ENCODE data around the gene CACNA1D.
A peak's percentile ranks its signal among the peaks of the same experiment; 100 is the strongest.

CACNA1D gene

DNA sequence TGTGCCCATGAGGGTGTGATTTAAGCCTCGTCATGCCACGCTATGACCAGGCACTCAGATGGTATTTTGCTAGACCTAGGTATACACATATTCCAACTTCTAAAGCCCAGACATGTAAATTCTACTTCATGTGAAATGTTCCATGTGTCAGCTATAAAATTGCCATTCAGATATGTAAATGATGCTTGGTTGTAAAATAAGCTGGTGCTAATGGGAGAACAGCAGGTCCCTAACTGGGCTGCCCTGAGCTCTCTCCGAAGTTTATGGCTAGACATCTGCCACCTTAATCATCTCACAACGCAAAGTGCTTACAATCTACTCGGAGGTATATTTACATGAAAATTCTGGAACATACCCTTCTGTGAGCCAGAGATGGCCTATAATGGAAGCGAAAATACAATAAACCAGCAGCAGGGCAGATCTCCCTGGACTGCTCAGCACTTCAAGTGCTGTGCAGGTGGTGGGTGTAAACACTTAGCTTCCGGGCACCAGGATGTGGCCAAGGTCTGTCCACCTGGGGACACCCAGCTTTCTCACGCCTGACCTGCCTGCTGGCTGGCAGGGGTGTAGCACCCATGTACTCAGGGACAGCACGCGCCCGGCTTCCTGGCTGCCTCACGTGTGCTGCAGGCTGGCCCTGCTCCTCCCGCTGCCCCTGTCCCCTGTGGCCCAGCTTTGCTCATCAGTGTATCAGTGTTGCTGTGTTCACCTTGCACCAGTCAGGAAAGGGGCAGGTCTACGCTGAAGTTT lies 269.8 kb downstream of the CACNA1D start:
- peak; percentile 34 for DNase-seq

DNA sequence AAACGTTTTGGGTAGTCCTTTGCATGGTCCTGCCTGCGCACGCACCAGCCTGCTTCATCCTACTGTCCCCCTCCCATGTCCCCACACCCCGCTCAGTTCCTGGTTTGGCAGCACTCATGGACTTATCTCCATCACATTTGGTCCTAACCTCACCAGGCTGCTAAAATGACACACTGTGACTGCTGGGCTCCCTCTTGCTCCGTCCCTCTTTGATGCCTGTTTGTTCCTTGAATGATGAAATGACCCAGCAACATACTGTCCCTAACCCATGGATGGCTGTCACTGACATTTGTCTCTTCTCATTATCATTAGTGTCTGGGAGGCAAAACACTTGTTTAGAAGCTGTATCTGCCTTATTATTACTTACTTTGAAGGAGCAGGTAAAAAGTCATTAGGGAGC lies 271.3 kb downstream of the CACNA1D start:
- DNase-seq, result no peak

DNA sequence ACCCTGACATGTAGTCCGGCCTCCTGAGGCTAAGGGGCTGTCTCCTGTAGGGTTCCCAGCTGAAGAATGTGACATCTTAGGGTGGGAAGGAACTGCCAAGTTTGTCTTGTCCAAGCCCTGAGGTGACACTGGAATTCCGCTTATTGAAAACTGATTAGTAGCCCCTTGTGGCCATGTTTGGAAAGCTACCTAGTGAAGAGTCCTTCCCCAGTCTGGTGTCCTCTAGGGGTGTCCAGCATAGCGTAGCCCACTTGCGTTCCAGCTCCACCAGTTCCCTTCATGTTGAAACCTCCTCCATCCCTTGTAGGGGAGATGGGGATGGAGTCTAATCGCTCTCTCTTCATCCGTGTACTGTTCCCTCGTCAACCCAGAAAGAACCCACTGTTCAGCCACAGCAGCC lies 272.3 kb downstream of the CACNA1D start:
- no peak for DNase-seq

DNA sequence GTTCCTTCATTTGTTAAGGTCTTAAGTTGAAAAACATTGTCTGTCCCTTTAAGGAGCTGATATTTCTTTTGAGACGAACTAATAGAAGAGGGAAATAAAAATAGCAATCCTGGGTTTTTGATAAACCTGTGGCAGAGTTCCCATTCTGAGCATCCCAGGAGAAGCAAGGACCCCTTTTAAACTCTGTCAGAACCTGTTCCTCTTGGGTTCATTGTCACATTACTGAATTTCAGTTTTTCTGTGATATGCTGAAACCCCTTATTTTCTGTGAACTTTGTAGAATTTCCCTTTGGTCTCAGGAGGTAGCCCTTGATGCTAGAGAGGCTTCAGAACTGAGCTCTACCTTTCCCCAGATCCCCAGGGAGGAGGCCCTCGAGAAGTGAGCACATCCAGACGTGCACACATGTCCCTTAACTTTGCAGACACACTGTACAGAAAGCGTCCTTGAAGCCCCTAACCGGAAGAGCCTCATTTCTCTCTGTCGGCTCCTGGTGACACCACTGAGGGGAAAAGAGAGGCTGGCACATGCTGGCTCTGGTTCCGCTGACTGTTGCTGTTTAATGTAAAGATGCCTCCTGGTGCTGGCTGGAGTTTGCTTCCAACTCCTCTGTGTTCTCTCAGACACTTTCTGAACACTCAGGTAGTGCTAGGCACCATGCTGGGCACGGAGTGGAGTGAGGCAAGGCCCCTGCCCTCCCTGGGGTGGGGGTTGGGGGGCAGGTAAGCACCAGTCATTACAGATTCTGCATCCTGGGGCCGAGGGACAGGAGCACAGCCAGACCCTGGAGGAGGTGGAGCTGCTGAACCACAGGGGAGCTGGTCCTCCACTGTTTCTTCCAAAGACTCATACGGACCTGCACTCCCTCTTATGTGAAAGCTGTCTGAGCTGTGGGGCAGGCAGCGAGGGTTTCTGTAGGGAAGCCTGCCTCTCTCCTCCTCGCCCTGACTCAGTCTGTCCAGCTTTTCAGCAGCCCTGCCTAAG lies 274.4 kb downstream of the CACNA1D start:
- peak; percentile 4 for DNase-seq

DNA sequence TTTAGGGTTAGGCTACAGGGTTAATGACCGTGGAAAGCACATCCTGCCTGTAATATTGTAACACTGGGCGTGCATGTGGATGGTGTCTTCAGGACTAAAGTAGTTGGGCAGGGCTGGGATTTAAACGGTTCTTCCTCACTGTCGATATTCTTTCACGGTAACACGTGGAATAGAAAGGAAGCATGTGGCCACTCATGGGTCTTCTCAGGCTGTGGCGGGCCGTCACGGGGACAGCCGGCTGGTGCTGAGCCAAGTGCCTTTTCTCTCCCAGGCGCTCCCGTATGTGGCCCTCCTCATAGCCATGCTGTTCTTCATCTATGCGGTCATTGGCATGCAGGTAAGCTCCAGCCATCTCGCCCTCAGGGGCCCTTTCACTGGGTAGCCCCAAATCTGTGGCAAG lies 278.2 kb downstream of the CACNA1D start:
- no peak for DNase-seq

DNA sequence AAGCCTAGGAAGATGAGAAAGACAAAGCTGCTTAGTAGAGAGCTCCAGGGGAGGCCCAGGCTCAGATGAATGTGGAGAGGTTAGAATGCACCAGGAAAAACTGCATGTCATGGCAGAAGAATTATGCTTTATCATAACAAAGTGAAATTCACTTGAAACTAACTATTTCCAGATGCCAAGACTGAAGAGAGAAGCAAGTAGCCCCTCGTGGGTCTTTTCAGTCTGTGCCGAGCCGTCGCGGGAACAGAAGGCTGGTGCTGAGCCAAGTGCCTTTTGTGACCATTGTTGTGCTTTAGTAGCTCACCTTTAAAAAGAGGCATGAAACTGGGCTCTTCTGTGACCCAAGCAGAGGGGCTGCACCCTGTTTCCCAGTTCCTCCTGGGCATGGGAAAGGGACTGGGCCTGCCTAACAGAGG lies 278.6 kb downstream of the CACNA1D start:
- no peak for DNase-seq

DNA sequence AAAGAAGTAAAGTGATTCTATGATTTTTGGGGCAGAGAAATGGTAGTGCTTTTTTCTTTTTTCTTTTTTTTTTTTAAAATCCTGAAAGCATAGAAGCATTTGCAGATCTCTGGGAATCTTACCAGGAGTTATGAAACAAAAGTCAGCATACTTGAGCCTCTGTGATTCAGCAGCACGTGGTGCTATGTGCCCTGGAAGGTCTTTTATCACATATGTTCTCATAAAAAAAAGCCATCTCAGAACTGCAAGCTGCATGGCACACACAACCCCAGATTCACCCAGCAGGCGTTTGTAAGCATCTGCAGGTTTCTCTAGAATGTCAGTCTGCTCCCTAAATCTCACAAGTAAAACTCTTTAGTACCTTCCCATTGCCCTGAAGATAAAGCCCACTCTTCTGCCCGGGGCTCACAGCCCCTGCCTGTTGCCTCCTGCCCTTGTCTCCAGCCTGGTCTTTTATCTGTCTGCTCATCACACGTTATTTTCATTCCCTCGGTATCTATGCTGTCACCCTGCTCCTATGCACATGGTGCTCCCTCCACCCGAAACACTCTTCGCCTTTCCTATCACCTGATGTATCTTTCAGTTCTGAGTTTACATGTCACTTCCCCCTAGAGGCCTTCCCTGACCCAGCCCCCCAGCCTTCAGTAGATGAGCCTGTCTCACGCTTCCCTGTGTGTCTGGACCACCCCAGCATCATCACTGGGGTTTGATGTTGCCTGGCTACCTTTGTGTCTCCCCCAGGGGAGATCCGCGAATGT lies 279.4 kb downstream of the CACNA1D start:
- DNase-seq, result peak; percentile 8

DNA sequence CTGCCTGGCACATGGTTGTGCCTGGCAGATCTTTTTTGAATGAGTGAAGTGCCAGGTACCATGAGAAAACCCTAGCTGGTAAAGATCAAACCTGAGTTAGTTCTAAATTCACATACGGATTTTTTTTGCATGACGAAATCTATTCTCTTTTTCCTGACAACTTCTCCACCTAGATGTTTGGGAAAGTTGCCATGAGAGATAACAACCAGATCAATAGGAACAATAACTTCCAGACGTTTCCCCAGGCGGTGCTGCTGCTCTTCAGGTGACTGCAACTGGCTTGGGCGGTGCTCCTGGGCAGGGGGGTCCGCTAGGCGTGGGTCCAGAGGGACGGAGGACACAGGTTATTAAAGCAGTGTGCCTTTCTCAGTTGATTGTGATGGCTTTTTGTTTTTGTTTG lies 280.0 kb downstream of the CACNA1D start:
- no peak for DNase-seq

DNA sequence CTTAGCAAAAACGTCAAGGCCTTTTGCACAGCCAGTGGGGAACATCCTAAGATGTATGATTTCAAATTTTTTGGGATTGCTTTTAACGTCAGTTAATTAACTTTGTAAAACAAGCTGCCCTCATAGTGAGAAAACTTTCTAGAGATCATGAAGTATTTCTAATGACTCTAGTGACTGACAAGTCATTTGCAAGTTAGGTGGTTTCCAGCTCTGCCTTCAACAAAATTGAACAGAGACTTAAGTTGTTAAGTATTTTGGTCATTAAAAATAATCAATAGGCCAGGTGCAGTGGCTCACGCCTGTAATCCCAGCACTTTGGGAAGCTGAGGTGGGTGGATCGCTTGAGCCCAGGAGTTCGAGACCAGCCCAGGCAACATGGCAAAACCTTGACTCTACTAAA lies 280.6 kb downstream of the CACNA1D start:
- DNase-seq, result no peak

DNA sequence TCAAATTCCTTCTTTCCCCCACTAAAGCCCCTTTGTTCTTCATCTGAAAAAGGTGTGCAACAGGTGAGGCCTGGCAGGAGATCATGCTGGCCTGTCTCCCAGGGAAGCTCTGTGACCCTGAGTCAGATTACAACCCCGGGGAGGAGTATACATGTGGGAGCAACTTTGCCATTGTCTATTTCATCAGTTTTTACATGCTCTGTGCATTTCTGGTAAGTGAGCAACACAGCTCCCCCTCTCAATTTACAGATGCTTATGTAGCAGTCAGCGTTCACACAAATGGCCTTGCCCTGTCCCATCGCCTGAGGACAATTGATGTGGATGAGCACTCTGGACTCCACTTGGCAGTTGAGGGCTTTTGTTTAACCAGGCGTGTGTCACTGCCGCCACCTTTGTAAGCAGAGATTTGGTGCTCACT lies 281.4 kb downstream of the CACNA1D start:
- DNase-seq, result peak; percentile 90

DNA sequence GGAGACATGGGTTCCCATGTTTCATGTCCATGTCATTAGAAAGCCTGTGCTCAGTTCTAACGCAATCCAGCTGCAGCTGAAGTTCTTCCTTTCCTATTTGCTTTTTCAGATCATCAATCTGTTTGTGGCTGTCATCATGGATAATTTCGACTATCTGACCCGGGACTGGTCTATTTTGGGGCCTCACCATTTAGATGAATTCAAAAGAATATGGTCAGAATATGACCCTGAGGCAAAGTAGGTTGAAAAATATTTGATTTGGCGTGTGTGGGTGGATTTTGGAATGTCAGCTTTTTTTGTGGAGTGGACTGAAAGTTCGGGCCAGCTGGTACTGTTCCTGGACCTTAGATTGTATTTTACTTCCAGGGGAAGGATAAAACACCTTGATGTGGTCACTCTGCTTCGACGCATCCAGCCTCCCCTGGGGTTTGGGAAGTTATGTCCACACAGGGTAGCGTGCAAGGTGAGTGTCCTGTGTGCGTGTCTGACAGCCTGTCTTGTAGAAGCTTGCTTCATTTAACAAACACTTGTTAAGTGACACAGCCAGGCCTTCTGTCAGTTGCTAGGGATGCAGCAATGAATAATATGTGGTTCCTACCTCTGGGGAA lies 282.2 kb downstream of the CACNA1D start:
- peak; percentile 9 for DNase-seq

DNA sequence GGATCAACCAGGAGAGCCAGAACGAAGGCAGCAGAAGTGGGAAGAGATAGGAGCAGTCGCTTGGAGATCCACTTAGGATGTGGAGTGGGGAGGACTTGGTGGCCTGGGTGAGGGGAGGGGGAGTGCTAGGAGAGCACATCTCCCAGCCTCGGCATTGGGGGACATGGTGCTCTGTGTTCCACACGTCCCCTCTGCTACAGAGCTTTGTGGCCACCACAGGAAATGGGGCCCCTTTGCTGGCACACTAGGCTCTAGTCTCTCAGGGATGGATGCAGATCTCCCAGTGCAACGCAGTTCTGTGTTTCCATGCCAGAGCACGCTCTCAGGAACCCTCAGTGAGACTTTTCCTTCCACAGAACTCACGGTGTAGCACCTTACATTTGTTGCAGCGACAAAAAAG lies 283.1 kb downstream of the CACNA1D start:
- no peak for DNase-seq

DNA sequence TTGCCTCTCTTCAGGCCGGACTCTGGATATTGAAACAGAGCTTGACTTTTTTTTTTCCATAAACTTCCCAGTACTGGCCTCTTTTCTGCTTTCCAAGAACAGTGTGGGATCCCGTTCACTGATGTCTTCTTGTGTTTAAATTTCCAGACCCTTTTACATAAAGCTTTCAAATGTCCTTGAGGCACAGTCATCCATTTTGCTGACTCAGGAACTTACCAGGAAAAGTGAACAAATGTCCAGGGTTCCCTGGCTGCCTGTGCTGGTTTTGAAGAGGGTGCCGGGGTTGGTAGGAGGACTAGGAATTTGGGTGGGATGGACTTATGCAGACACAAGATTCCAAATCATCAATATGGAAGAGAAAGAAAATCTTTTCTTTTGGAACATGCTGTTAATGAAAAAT lies 283.7 kb downstream of the CACNA1D start:
- DNase-seq, result no peak

DNA sequence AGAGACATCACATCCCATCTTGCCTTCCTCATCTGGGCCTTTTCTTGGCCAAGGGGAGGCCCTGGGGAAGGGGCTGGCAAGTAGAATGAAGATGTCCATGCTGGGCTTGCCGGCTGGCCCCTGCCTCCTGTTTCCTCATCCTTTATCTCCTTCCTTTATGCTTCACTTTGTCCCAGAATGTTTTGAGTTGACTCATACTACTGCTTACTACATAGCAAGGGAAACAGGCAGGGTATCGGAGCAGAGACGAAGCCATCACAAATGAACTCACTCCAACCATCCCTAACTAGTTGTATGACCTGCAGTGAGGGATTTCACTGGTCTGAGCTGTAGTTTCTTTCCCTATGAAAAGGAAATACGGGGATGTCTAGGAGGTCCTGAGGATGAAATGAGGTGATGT lies 285.8 kb downstream of the CACNA1D start:
- DNase-seq, result no peak

DNA sequence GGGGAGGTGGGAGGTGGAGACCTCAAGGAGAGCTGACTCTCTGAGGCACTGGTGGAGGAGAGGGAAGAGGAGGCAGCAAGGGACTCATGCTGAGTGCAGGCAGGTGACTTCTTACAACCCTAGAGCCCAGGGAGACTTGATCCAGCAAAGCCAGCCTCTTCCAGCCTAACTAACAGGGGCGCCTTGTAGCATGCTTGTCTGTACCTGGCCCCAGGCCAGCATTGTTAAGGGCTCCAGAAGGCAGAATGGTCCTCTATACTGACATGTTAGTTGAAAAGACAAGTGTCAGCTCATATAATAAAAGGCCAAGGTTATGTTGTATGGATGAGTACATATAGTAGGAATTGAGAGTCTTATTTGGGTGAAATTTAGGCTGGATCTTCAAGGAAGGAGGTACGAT lies 286.4 kb downstream of the CACNA1D start:
- DNase-seq, result no peak

DNA sequence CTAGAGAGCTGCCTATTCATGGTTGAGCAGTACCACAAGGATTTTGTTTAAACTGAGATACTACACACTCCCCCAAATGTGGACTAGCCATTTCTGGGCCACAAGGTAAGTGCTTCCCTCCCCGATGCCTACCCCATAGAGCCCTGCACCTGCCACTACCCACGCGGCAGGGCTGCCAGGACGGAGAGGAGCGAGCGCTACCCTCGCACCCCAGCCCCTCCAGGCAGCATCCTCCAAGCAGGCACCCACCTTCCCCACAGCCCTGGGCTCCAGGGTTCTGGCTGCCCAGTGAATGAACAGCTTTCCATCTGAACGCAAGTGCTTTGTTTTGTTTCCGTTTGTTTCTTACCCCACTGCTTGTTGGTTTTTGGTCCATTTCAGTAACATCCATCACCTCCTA lies 292.6 kb downstream of the CACNA1D start:
- no peak for DNase-seq

DNA sequence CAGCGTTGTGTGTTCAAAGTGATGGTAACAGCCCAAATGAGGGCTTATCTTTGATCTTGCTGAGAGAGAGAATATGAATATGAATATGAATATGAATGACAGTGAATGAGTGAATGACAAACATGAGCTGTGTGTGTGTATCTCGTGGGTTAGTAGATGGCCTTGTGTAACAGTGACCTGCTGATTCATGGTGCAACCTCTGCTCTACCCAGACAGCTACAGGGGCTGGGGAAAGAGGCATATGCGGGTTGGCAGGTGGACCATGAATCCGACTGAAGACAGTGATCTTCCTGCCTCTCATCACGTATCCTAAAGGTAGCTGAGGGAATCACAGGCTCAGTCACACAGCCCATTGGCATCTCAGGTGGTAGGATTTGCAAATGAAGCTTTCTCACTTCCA lies 293.6 kb downstream of the CACNA1D start:
- DNase-seq, result no peak

DNA sequence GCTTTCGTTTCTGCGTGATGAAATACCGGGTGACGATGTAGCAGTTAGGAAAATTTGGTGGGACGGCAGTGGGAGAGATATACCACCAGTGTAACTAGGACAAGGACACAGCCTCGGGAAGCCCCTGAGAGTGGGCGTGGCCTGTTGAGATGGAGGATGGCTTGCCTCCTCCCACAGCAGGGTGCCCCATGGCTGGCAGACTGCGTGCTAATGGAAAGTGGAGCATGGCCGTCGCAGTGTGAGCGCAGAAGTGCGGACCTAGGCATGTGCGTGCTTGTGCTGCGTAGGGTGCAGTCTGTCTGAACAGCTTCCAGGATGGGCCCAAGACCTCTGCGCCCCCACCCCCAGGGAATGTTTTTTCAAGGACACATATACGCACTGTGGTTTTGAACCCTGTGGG lies 295.0 kb downstream of the CACNA1D start:
- DNase-seq, result no peak

DNA sequence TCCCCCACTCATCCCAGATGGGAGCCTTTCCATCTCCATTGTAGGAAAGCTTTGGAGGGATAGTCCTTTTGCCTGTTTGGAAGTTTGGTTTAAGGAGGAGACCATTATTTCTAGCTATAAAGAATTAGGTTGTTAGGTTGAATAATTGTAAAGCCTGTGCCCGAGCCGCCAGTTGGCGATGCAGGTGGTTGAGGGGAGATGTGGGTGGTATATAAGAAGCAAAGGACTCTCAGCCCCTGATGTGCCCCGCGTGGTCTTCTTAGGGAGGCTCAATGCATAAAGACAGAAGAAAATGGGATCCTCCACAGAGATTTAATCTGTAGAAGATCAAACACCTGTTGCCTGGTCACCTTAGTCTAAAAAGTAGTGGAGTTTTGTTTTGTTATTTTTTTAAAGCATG lies 296.1 kb downstream of the CACNA1D start:
- DNase-seq, result no peak

DNA sequence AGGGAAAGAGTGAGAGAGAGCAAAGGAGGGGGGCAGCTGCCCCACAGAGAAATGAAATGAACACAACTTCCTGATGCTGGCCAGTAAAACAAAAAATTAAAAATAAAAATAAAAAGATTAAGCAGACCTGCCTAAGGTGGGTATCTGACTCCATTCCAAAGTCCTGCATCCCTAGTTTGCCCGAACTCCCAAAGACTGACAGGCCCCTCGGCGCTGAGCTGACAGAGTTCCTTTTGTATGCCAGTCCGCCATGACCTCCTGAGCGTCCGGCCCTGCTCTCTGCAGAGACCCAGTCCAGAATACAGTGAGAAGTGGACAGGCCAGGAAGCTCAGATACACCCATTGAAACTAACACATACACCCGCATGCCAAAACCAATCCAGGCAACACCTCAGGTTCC lies 296.9 kb downstream of the CACNA1D start:
- DNase-seq, result no peak

DNA sequence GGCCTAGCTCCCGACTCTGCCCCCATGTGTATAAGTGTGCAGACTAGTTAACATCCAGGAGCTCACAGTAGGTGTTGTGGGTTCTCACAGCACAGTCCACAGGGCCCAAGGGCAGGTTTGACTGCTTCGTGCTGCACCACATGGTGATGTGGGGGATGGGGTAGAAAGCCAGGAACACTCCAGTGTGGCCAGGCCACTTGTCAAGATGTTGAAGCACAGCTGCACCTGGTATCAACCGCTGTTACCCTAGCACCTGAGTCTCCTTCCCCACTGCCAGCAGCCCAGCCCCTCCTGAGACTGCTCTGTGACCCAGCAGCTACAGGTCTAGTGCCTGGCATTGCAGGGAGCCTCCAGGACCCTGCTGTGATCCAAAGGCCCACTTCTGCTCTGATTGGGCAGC lies 298.5 kb downstream of the CACNA1D start:
- no peak for DNase-seq

DNA sequence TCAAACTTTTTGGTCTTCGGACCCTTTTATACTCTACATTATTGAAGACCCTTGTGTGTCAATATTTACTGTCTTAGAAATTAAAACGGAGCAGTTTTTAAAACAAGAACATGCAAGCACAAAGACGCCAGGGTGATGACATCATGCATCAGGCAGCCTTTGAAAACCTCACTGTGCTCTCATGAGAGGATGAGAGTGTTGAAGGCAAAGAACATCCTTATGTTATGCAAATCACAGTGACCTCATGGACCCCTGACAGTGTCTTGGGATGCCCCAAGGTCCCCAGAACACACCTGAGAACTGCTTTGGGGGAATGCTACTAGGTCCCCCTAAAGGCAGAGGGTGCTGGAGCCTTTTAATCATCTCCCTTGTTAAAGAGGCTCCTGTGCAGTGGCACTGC lies 300.2 kb downstream of the CACNA1D start:
- no peak for DNase-seq

DNA sequence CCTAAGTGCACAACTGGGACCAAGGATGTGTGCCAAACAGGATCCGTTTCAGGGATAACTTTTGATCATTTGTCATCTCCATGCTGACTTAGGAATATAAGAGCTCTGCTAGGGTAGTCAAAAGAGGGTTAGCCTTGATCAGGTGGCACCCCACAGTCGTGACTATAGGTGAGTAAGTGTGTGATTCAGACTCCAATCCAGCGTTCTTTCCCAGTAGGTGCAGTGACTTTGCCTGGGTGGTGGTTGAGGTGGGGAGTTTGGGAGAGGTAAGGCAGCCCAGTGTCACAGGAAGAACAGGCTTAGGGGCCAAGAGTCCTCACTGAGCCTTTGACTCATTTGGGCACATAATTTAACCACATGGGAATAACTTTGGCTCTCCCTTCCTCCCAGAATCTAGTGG lies 300.8 kb downstream of the CACNA1D start:
- no peak for DNase-seq

Data from NCI-H69 (cell line).